SK-N-SH (cell line): ENCODE results near the gene MACROD2. TPM values are rescaled to one million over a fixed set of nuclear protein-coding genes. Genes with fewer than 3 reads are reported as not detected.
A peak's percentile ranks its signal among the peaks of the same experiment; 100 is the strongest.

Experiments
- CTCF ChIA-PET: fragments of 300-600, 350-600 bp; formaldehyde crosslinking; extraction: SDS; loops from one replicate; lab custom pipeline; 2021; lab: Yijun Ruan, JAX
- POLR2A ChIA-PET: fragments of 350-600 bp; sonication (Branson Sonifier 250); formaldehyde crosslinking; extraction: SDS; loops from one replicate; lab custom pipeline; 2020; ENCODE audit warnings: antibody characterized with exemption, inconsistent platforms; lab: Yijun Ruan, JAX
- DNase-seq: peaks from one replicate; pipeline ENCODE4 v3.0.0; 2012
- H2AFZ ChIP-seq: fragments of 200-600 bp; sonication (generic); 2 replicates; pipeline ENCODE4 v1.8.1; 2016; ENCODE audit warnings: antibody characterized with exemption, mild to moderate bottlenecking, low read depth
- H3F3A ChIP-seq: fragments of 200-600 bp; sonication (generic); replicated peaks from 2 replicates; pipeline ENCODE3; 2016; ENCODE audit warnings: antibody characterized with exemption, mild to moderate bottlenecking; ENCODE audit not compliant: insufficient read depth
- H3K27ac ChIP-seq, 2 experiments: fragments of 200-500 bp in 1 of 2; fragments of 200-600 bp in 1 of 2; sonication (Bioruptor generic) in 1 of 2; sonication (generic), shearing (Covaris generic) in 1 of 2; 2 replicates each; pipeline versions ENCODE4 v1.5.1 to v1.6.1; 2014 to 2016; ENCODE audit warnings: low read depth in 2 of 2, inconsistent platforms in 1 of 2, low read length in 1 of 2, mild to moderate bottlenecking in 1 of 2, mixed read lengths in 1 of 2
- H3K27me3 ChIP-seq: fragments of 200-600 bp; sonication (generic), shearing (Covaris generic); 2 replicates; pipeline ENCODE4 v1.6.1; 2016; ENCODE audit warnings: mixed run types; ENCODE audit not compliant: insufficient read depth
- H3K36me3 ChIP-seq, 2 experiments: fragments of 200-500 bp in 1 of 2; fragments of 200-600 bp in 1 of 2; sonication (Bioruptor generic) in 1 of 2; sonication (generic) in 1 of 2; replicated peaks in 1 of 2; 2 replicates each; pipeline versions ENCODE3 to v1.5.1; 2014 to 2016; ENCODE audit warnings: low read length in 1 of 2, mild to moderate bottlenecking in 1 of 2; ENCODE audit not compliant: insufficient read depth in 2 of 2, control insufficient read depth in 1 of 2
- H3K4me1 ChIP-seq, 2 experiments: fragments of 200-500 bp in 1 of 2; fragments of 200-600 bp in 1 of 2; sonication (Bioruptor generic) in 1 of 2; sonication (generic), shearing (Covaris generic) in 1 of 2; 2 replicates each; pipeline versions ENCODE4 v1.5.1 to v1.6.1; 2014 to 2016; ENCODE audit warnings: low read depth in 1 of 2, low read length in 1 of 2, mixed run types in 1 of 2; ENCODE audit not compliant: insufficient read depth in 2 of 2, control insufficient read depth in 1 of 2
- H3K4me2 ChIP-seq: fragments of 200-600 bp; sonication (generic), shearing (Covaris generic); 2 replicates; pipeline ENCODE4 v1.6.1; 2017; ENCODE audit warnings: mixed run types
- H3K4me3 ChIP-seq, 2 experiments: fragments of 200-500 bp in 1 of 2; fragments of 200-600 bp in 1 of 2; sonication (Bioruptor generic) in 1 of 2; sonication (generic), shearing (Covaris generic) in 1 of 2; 2 replicates each; pipeline versions ENCODE4 v1.5.1 to v1.8.1; 2014 to 2016; ENCODE audit warnings: low read depth in 2 of 2, inconsistent platforms in 1 of 2, low read length in 1 of 2, mild to moderate bottlenecking in 1 of 2, mixed read lengths in 1 of 2, moderate library complexity in 1 of 2
- H3K79me2 ChIP-seq: fragments of 200-600 bp; sonication (generic); 2 replicates; pipeline ENCODE4 v1.8.1; 2017; ENCODE audit warnings: mild to moderate bottlenecking; ENCODE audit not compliant: insufficient read depth
- H3K9ac ChIP-seq: fragments of 200-600 bp; sonication (generic); 2 replicates; pipeline ENCODE4 v1.6.1; 2017; ENCODE audit warnings: mixed run types
- H3K9me2 ChIP-seq: fragments of 200-600 bp; sonication (generic); 2 replicates; pipeline ENCODE4 v1.6.1; 2017; ENCODE audit warnings: mixed run types
- H3K9me3 ChIP-seq: fragments of 200-600 bp; sonication (generic); 2 replicates; pipeline ENCODE4 v1.6.1; 2017; ENCODE audit warnings: mixed run types, mild to moderate bottlenecking, moderate library complexity
- H4K20me1 ChIP-seq: fragments of 200-600 bp; sonication (generic); 2 replicates; pipeline ENCODE4 v1.6.1; 2017; ENCODE audit warnings: mild to moderate bottlenecking, mixed run types; ENCODE audit not compliant: insufficient read depth
- CHD2 ChIP-seq: fragments of 150-350 bp; IDR thresholded peaks from 2 replicates; pipeline ENCODE4 v1.6.1; 2018; ENCODE audit warnings: low read length; ENCODE audit not compliant: partially characterized antibody
- ELF1 ChIP-seq: IDR thresholded peaks from 2 replicates; pipeline ENCODE4 v1.4.0; 2012
- EP300 ChIP-seq, 2 experiments: IDR thresholded peaks; 2 replicates each; pipeline versions ENCODE4 v1.4.0 to v1.6.1; 2012; ENCODE audit warnings: borderline replicate concordance in 1 of 2, low read depth in 1 of 2, low read length in 1 of 2
- EZH2phosphoT487 ChIP-seq: fragments of 200-600 bp; sonication (generic); IDR thresholded peaks from 2 replicates; pipeline ENCODE4 v1.6.1; 2017; ENCODE audit warnings: low read depth, mixed run types, mild to moderate bottlenecking, antibody characterized with exemption, moderate library complexity, borderline replicate concordance
- FOSL2 ChIP-seq: IDR thresholded peaks from 2 replicates; pipeline ENCODE4 v1.4.0; 2012; ENCODE audit warnings: low read depth, mild to moderate bottlenecking, moderate library complexity, borderline replicate concordance
- FOXJ3 ChIP-seq: sonication (generic); formaldehyde crosslinking; IDR thresholded peaks from 2 replicates; pipeline ENCODE4 v1.5.1; 2020; ENCODE audit warnings: mild to moderate bottlenecking, missing genetic modification reagents
- GABPA ChIP-seq: IDR thresholded peaks from 2 replicates; pipeline ENCODE4 v1.4.0; 2012; ENCODE audit warnings: low read depth, mild to moderate bottlenecking
- JUND ChIP-seq: IDR thresholded peaks from 2 replicates; pipeline ENCODE4 v1.4.0; 2012
- MAX ChIP-seq: IDR thresholded peaks from 2 replicates; pipeline ENCODE4 v1.4.0; 2012; ENCODE audit warnings: low read depth
- MEF2A ChIP-seq: IDR thresholded peaks from 2 replicates; pipeline ENCODE4 v1.4.0; 2012; ENCODE audit warnings: low read depth, borderline replicate concordance
- NRF1 ChIP-seq: IDR thresholded peaks from 2 replicates; pipeline ENCODE4 v1.6.1; 2012; ENCODE audit warnings: low read depth, mild to moderate bottlenecking, low read length
- PBX3 ChIP-seq: IDR thresholded peaks from 2 replicates; pipeline ENCODE4; 2012
- REST ChIP-seq: IDR thresholded peaks from 2 replicates; pipeline ENCODE4 v1.6.1; 2012; ENCODE audit warnings: mild to moderate bottlenecking, low read depth, low read length, moderate library complexity
- RFX5 ChIP-seq: IDR thresholded peaks from 2 replicates; pipeline ENCODE4 v1.6.1; 2012; ENCODE audit warnings: mild to moderate bottlenecking, improper control_type of control experiment, low read length
- RXRA ChIP-seq: IDR thresholded peaks from 2 replicates; pipeline ENCODE4 v1.4.0; 2012; ENCODE audit warnings: low read depth, mild to moderate bottlenecking, borderline replicate concordance
- SIN3A ChIP-seq: IDR thresholded peaks from 2 replicates; pipeline ENCODE4 v1.6.1; 2012; ENCODE audit warnings: low read depth, mild to moderate bottlenecking, low read length, moderate library complexity, borderline replicate concordance
- SMC3 ChIP-seq: IDR thresholded peaks from 2 replicates; pipeline ENCODE4 v1.6.1; 2012; ENCODE audit warnings: low read depth, low read length, improper control_type of control experiment
- TAF1 ChIP-seq: IDR thresholded peaks from 2 replicates; pipeline ENCODE4 v1.6.1; 2012; ENCODE audit warnings: low read depth, mild to moderate bottlenecking, low read length, moderate library complexity, borderline replicate concordance
- TCF12 ChIP-seq: IDR thresholded peaks from 2 replicates; pipeline ENCODE4 v1.4.0; 2012
- TEAD4 ChIP-seq: IDR thresholded peaks from 2 replicates; pipeline ENCODE4 v1.4.0; 2012; ENCODE audit warnings: mild to moderate bottlenecking, borderline replicate concordance; ENCODE audit not compliant: insufficient read depth
- YY1 ChIP-seq: IDR thresholded peaks from 2 replicates; pipeline ENCODE4 v1.4.0; 2012; ENCODE audit warnings: low read depth, mild to moderate bottlenecking
- ZBTB33 ChIP-seq: IDR thresholded peaks from 2 replicates; pipeline ENCODE4 v1.4.0; 2012; ENCODE audit warnings: low read depth, borderline replicate concordance
- WGBS: methylation state at CpG from one replicate; pipeline ENCODE4 v1.1.6; 2017; ENCODE audit warnings: low lambda C conversion rate; 5-methylcytosine and 5-hydroxymethylcytosine counted together
- polyA plus RNA-seq, 3 experiments: library from polyadenylated mRNA; depleted of rRNA; stranded (reverse); fragments of >200 nt; gene quantifications; 2 replicates each; pipeline ENCODE4 v1.2.3, GENCODE V29; 2012

The MACROD2 gene
- polyA plus RNA-seq, 1 of the 3 experiments (the other 2 are of a cell fraction): 0.33 TPM

GRCh38 chr20:15195378-15195777 lies 1200.1 kb downstream of the MACROD2 start (continued):
- TF ChIP-seq REST (no peak), MAX (no peak), FOSL2 (peak; percentile 59; the same call in 1 of the 2 replicates), RXRA (no peak), YY1 (no peak)
- TF ChIP-seq, all 33 proteins: peak for 11

DNA sequence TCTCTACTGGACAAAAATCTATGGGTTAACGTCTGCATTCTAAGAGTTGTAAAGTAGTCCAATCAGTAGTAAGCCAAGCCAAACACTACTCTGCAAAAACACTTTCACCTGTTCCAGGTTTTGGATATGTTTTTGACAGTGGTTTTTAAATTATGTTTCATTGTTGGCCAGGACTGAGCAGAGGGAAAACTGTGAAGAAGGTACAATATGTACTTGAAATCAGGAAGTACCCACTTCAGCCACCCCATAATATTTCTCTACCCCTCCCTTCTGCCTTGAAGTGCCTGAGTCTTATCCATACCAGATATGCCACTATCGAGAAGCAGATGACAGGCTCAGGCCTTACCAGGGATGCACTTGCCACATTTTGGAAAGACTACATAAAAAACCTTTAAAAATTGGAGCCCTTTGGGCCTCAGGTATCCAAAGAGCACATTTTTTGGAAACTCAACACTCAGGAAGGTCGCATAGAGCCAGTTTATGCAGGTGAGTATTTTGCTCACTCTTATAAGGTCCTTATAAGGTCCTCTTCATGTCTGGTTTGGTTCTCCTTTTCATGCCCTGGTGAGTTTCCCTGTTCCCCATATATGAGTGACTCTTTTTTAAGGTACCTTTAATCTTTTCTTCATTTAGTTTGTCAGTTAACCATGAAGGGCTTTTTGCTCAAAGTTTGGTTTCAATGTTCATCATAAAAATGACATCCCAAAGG lies 1201.4 kb downstream of the MACROD2 start:
- Histone ChIP-seq H3K4me2 (no peak overlapping the region), H3K79me2 (no peaks in the 10 kb centered on the region), H3K4me3 (no peak overlapping the region), H3K4me1 (peaks cover 0 to 2% of the 10 kb centered on the region in 2 experiments; a peak in 1 of 4 replicates), H3K36me3 (no peaks in the 10 kb centered on the region), H3K27ac (no peak overlapping the region), H2AFZ (no peak overlapping the region), H3K27me3 (no peaks in the 10 kb centered on the region), H3K9me3 (no peaks in the 10 kb centered on the region), H3K9me2 (no peaks in the 10 kb centered on the region), H3F3A (peaks cover 4% of the 10 kb centered on the region), H3K9ac (no peak overlapping the region), H4K20me1 (no peaks in the 10 kb centered on the region)
- POLR2A ChIA-PET: no interaction called here
- TF ChIP-seq JUND (no peak), GABPA (no peak), SIN3A (no peak), MEF2A (no peak), PBX3 (no peak), FOXJ3 (CRISPR knock-in tag) (no peak), SMC3 (no peak), TEAD4 (no peak), TAF1 (no peak), MAX (no peak), ZBTB33 (no peak), CHD2 (no peak), RXRA (no peak), RFX5 (no peak), EZH2phosphoT487 (no peak), ELF1 (no peak), NRF1 (no peak), EP300 (IDR thresholded peaks at IDR 0.05; ENCODE audit: borderline replicate concordance in 1 of 2, low read depth in 1 of 2, low read length in 1 of 2) (no peak), TCF12 (no peak)
- no peak for DNase-seq
- 91% methylated on average over 3 of the region's 3 CpGs for WGBS
- CTCF ChIA-PET: no interaction called here
